ENCODE measurements around the gene FAM3D.

Gene FAM3D

DNA sequence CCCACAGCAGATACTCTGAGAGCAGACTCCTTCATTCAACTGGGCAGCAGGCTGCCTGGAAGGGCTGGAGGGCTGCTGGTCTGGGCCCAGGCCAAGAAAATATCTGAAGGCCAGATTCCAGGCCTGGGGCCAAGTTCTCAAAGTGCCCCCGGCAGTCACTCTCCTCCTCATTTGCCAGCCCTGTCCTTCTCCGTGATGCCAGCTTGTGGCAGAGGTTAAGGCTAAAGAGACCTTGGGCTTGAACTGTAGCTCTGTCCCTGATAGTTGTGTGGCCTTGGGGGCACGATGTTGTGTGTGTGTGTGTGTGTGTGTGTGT, 39.0 kb downstream of the FAM3D start:
- no peak for DNase-seq (ENCODE audit: low read depth)

DNA sequence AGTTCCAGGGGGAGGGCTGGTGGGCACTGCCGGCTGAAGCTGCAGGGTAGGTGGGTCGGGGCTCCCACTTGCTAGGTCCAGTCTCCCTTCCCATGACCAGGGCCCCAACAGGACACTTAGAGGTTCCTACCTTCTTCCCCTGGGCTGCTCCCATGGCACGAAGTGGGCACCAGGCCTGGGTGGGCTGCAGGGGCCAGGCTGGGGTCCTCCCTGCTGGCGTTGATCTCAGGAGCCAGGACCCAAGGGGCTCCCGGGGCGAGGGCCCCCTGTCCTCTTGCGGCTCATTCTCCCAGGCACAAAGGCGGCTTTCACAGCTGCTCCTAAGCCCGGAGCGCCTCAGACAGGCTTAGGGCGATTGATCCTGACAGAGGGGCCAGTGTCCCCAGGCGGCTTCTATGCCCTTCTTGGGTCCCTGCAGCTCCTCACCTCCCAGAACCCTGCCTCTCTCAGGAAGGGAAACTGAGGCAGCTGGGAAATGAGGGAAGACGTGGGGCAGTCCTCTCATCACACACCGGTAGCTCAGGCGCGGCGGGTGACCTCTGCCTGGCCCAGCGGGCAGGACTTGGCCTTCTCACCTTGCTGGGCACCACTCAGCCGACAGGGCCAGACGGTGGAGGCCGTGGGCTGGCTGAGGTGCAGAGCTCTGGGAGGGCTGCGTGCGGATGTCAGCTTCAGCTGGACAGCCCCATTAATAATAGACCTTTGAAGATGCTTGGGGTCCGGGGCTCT, 39.6 kb downstream of the FAM3D start:
- no peak for DNase-seq (ENCODE audit: low read depth)

DNA sequence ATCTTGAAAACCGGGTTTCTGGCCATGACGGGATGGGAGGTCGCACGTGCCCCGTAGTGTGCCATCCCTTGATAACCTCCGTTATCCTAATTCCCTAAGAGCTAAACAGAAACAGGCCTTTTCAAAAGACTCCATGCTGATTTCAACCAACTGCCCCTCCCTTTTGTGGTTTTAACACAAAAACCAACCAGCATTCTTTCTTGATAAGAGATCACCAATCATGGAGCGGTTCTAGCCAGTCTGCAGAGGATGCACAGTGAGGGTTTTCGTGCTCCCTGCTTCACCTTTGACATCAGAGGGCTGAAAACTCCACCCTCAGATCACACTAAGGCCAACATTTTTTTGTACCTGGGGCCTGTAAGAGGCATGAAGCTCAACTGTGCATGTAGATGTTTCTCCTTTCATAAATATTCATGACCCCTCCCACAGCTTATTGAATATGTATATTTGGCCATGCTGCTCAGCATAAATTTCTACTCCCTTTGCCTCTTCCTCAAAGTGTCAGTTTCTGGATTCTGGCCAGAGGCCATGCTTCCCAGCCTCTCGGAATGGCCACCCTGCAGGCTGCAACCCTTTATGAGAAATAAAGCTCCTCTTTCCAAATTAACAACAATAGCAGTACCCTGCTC, 41.3 kb downstream of the FAM3D start:
- no peak for DNase-seq (ENCODE audit: low read depth)

DNA sequence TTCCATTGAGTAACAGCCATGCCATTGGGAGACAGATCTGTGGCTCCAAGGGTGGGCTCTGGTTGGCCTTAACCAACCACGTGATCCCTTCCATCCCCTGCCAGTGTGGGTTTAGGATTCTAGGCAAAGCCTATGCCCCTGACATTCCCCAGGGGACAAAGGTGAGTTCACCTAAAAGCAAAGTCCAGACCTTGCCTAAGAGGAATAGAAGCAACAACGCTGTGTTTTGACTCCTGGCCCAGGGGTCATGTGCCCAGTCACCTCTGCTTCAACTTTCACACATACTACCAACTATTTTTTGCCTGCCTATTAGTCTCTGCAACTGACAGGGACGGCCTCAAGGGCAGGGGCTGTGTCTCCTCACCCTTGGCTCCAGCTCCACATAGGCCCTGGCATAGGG, 42.0 kb downstream of the FAM3D start:
- DNase-seq (ENCODE audit: low read depth) = no peak

- no peak for DNase-seq (ENCODE audit: low read depth)
Observed at GRCh38 chr3:58623961-58624360, 42.6 kb downstream of the FAM3D start.

DNA sequence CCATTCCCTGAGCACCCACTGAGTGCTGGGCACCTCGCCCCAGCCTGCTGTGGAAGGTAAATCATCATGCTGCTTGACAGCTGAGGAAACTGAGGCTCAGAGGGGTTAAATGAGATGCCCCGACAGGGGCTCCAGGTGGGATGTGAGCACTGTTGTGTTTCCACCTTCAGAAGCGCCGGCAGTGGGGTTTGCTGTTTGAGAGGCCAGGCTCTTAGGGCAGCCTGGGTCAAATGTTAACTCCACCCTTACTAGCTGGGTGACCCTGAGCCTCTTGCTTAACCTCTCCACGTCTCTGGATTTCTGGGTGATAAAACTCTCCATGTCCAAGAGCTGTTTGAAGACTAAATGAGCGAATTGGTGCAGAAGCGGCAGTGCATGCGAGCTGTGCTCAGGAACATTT, 43.1 kb downstream of the FAM3D start:
- no peak for DNase-seq (ENCODE audit: low read depth)

DNA sequence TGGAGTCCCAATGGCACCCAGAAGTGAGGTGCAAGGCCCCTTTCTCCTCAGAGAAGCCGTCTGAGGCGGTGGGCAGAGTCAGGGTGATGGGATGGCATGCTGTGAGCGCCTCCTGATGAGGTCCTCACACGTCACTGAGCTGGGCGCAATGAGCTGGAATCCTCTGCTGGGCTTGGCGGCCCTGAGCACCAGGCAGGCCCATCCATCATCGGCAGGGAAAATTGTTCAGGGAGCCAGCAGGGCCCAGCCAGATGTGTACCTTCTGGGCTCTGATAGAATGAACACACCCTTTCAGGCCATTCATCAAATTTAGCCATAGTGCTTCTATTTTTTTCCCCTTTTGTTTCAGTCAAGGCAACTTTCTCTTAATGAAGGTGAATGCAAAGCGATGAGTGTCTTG, 43.7 kb downstream of the FAM3D start:
- DNase-seq (ENCODE audit: low read depth) = no peak

- no peak for DNase-seq (ENCODE audit: low read depth)
Observed at GRCh38 chr3:58622436-58622835, 44.1 kb downstream of the FAM3D start.

DNA sequence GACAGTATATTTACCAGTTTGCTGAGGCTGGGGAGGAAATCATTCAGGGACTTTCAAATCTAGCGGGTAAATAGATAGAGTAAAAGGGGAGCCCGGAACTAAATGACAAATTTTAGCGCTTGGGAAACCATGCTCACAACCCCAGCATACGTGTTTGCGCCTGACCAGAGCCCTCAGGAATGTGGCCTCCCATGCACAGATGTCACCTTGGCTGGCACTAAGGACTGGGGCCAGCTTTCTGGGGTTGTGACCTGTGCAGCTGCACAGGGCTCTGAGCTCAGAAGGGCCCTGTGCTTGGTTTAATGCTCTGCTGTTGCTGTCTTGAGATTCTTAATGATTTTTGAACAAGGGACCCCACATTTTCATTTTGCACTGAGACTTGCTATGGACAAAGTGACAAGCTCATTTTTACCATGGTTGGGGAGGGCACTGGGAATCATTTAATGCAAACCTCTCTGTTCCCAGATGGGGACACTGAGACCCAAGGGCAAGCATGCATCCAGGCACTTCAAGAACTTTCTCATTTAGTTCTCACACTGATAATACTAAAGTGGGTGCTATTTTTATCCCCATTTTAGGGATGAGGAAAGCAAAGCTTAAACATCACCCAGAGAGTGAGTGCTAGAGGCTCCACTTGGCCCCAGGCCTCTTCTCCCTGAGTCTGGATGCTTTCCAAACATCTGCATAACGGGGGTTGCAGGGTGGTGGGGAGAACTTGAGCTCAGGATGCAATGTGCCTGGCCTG, 45.3 kb downstream of the FAM3D start:
- no peak for DNase-seq (ENCODE audit: low read depth)

DNA sequence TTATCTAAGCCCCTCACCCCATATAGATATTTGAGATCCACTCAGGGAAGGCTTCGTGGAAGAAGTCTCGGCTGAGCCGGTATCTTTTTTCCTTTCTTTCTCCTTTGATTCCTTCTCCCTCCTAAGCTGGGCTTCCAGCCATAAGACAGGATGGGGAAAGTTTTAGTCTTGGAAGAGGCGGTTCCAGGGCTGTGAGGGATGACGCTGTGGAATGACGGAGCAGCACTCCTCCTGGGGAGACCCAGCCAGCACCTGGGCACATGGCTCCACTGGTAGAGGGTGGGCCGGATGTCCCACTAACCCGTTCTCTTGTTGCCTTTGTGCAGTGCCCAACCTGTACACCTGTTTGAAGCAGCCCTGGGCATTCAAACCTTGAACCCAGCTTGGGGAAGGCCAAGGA, 46.2 kb downstream of the FAM3D start:
- no peak for DNase-seq (ENCODE audit: low read depth)

GRCh38 chr3:58617338-58617761, 49.2 kb downstream of the FAM3D start:
- no peak for DNase-seq (ENCODE audit: low read depth)

DNA sequence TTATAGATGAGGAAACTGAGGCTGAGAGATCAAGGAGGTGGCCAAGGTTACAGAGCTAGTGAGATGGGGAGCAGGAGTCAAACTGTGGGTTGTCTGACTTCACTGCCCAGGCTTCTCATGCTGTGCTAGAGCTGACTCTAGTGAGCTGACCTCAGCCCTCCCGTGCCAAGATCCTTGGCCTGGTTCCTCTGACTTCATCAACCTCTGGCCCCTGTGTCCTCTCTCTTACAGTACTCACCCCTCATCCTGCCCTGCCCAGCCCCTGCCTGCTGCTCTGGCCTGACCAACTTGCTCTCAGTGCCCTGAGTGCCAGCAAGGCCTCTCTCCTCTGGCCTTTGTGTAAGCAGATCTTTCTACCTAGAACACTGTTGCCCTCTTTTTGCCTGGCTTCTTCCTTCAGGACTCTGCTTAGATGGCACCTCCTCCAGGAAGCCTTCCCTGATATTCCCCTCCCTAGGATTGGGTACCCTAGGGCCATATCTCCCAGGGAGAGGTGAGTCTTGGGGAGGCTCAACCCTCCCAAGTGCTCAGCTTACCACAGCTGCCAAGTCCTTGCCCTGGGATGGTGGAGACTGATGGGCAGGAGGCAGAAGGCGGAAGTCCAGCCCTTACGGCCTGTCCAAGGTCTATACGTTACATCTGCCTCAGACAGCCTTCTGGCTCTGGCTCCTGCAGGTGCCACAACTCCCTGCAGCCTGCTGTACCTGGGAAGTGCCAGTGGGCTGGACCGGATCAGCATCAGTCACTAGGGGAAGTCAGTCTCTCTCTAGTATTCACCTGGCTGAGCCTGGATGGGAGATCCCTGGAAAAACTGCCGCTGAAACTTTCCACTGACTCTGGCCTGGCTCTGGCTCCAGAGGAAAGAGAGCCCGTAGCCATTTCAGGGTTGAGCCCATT, 53.1 kb downstream of the FAM3D start:
- no peak for DNase-seq (ENCODE audit: low read depth)

DNA sequence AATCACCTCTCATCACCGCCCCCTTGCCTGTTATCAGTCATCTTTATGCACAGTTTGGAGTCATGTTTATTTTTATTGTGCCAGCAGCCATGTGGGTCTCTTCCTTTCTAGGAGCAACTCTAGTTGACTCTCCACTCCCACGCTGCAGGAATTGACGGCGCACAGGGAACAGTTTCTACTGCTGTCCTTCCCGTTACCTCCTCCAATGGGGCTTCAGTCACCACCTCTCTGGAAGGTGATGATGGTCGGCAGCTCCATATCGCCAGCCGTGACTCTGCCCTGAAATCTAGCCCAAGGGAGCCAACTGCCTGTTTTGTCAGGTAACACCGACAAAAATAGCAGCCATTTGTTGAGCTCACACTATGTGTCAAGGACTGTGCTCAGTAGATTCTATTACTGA, 53.7 kb downstream of the FAM3D start:
- DNase-seq (ENCODE audit: low read depth) = no peak

- DNase-seq (ENCODE audit: low read depth) = no peak
Observed at GRCh38 chr3:58609990-58610389, 56.6 kb downstream of the FAM3D start.

GRCh38 chr3:58608648-58609047, 57.9 kb downstream of the FAM3D start:
- no peak for DNase-seq (ENCODE audit: low read depth)

DNA sequence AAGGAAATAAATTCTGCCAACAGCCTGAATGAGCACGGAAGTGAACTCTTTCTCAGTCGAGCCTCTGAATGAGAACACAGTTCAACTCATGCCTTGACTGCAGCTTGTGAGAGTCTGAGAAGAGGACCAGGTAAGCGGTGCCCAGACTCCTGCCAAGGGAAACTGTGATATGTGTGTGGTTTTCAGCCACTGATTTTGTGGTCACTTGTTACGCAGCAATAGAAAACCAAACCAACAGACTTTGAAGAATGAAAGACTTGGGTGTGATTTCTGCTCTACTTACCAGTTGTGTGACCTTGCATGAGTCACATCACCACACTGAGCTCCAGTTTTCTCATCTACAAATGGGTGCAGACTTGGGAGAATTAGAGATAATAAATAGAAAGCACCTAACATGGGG, 58.8 kb downstream of the FAM3D start:
- no peak for DNase-seq (ENCODE audit: low read depth)

GRCh38 chr3:58606693-58607092, 59.9 kb downstream of the FAM3D start:
- no peak for DNase-seq (ENCODE audit: low read depth)

GRCh38 chr3:58604031-58604430, 62.5 kb downstream of the FAM3D start:
- DNase-seq (ENCODE audit: low read depth) = no peak

GRCh38 chr3:58603606-58604005, 63.0 kb downstream of the FAM3D start:
- no peak for DNase-seq (ENCODE audit: low read depth)

DNA sequence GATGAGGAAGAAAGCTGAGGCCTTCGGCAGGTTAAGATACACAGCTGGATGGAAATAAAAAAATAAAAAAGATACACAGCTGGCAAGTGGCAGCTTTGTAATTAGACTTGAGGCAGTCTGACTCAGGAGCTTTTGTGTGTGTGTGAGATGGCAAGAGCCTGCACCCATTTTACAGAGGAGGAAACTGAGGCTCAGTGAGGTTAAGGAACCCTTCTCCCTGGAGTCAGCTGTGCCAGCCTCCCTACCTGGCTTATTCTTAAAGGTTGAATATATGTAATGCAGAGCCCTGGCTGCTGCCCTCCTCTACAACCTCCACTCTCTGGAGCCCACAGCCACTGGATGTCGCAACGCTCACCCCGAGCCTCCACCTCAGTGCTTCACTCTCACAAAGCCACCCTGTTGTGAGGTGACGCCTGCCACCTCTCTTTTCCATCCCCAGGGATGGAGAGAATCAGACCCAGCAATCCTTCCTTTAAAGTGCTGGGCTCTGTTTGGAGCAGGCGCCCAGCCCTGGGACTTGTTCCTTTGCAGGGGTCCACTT, 68.7 kb downstream of the FAM3D start:
- DNase-seq (ENCODE audit: low read depth) = no peak

DNA sequence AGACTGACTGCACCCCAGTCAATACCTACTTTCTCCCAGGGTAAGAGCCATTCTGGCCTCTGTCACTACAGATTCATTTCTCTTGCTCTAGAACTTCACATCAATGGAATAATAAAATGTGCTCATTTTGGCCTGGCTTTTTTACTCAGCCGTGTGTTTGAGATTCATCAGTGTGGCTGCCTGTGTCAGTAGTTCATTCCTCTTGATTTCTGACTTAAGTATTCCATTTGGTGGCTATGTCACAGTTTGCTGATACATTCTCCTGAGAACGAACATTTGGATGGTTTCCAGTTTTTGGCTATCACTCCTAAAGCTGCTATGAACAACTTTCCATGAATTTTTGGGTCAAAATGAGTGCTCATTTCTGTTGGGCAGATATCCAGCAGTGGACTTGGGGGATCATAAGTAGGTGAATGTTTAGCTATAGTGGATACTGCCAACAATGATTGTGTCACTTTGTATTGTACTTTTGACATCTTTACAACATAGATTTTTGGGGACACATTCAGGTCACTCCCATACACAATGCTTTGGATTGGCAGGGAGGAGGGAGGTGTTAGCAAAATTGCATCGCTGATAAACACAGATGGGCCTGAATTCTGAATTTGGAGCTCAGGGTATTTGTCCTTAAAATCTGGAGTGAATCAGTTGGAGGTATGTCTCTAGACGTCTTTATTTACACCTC, 69.6 kb downstream of the FAM3D start:
- no peak for DNase-seq (ENCODE audit: low read depth)

GRCh38 chr3:58594117-58594516, 72.5 kb downstream of the FAM3D start:
- no peak for DNase-seq (ENCODE audit: low read depth)
